ENCODE results near the gene ZNF33A.
"Not testable (repeated sequence)": the region's sequence is repeated elsewhere in the genome, so short reads cannot be mapped to it uniquely, and the experiment has no call there.

The ZNF33A gene

GRCh38 chr10:38047666-38048065, 37.2 kb downstream of the ZNF33A start:
- intact Hi-C loops (cut with DNase I; ENCODE audit: low total_unique reads): no loop called here

DNA sequence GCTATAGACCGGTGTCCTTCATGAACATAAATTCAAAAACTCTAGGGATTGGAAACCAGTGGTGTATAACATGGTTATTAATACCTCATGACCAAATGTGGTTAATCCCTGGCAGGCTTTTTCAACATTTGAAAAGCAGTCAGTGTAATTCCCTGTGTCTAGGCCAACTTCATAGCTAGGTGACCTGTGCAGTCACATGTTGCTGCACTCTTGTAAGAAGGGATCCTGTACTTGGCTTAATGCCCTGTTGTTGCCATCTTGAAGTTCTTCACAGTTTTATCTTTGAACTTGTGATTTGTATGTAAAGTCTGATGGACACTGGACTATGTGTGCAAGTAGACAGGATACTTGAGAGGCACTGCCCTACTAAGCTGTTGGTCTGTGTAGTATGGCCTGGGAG, 39.7 kb downstream of the ZNF33A start:
- TF ChIP-seq CTCF (IDR thresholded peaks at IDR 0.05): no peak
- DNase-seq: no peak
- H3K36me3 ChIP-seq: peaks cover 43 to 82% (median 76%) of the 10 kb centered on the region in 3 donors
- no peak overlapping the region for H3K27ac ChIP-seq
- H3K4me3 ChIP-seq: no peak overlapping the region
- no peaks in the 10 kb centered on the region for H3K27me3 ChIP-seq
- no peaks in the 10 kb centered on the region for H3K4me1 ChIP-seq
- intact Hi-C loops (cut with DNase I; ENCODE audit: low total_unique reads): no loop called here
- peaks cover 0 to 37% (median 13%) of the 10 kb centered on the region in 3 donors for H3K9me3 ChIP-seq

More at GRCh38 chr10:38047666-38048065, 37.2 kb downstream of the ZNF33A start:
- Histone ChIP-seq H3K27me3 (no peaks in the 10 kb centered on the region), H3K4me1 (no peaks in the 10 kb centered on the region), H3K27ac (no peak overlapping the region), H3K36me3 (peaks cover 35 to 69% (median 67%) of the 10 kb centered on the region in 3 donors), H3K4me3 (no peak overlapping the region), H3K9me3 (peaks cover 0 to 15% (median 0%) of the 10 kb centered on the region in 3 donors)
- TF ChIP-seq CTCF (IDR thresholded peaks at IDR 0.05): no peak
- DNase-seq: no peak

DNA sequence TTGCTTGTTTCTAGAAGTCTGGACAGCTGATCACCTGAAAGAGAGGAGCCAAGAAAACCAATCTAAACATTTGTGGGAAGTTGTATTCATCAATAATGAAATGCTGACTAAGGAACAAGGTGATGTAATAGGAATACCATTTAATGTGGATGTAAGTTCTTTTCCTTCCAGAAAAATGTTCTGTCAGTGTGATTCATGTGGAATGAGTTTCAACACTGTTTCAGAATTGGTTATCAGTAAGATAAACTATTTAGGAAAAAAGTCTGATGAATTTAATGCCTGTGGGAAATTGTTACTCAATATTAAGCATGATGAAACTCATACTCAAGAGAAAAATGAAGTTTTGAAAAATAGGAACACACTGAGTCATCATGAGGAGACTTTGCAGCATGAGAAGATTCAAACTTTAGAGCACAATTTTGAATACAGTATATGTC, 43.9 kb downstream of the ZNF33A start:
- Histone ChIP-seq H3K4me3 (no peak overlapping the region), H3K27ac (no peak overlapping the region)

DNA sequence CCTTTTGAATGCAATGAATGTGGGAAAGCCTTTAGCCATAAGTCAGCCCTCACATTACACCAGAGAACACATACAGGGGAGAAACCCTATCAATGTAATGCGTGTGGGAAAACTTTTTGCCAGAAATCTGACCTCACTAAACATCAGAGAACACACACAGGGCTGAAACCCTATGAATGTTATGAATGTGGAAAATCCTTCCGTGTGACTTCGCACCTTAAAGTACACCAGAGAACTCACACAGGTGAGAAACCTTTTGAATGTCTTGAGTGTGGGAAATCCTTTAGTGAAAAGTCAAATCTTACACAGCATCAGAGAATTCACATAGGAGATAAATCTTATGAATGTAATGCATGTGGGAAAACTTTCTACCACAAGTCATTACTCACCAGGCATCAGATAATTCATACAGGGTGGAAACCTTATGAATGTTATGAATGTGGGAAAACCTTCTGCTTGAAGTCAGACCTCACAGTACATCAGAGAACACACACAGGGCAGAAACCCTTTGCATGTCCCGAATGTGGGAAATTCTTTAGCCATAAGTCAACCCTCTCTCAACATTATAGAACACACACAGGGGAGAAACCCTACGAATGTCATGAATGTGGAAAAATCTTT, 44.9 kb downstream of the ZNF33A start:
- H3K9me3 ChIP-seq: peaks cover 0 to 79% (median 28%) of the 10 kb centered on the region in 3 donors
- H3K27me3 ChIP-seq; DNase-seq; H3K4me1 ChIP-seq; H3K4me3 ChIP-seq; intact Hi-C loops (cut with DNase I; ENCODE audit: low total_unique reads); H3K27ac ChIP-seq: not testable (repeated sequence)
- H3K36me3 ChIP-seq: peaks cover 82 to 92% (median 91%) of the 10 kb centered on the region in 3 donors

More for the DNA sequence above, 43.9 kb downstream of the ZNF33A start:
- TF ChIP-seq CTCF (IDR thresholded peaks at IDR 0.05): no peak
- intact Hi-C loops (cut with DNase I; ENCODE audit: low total_unique reads): no loop called here
- Histone ChIP-seq H3K27me3 (no peaks in the 10 kb centered on the region), H3K36me3 (peaks cover 75 to 93% (median 89%) of the 10 kb centered on the region in 3 donors), H3K4me1 (no peaks in the 10 kb centered on the region), H3K9me3 (peaks cover 0 to 75% (median 28%) of the 10 kb centered on the region in 3 donors)
- DNase-seq: no peak

DNA sequence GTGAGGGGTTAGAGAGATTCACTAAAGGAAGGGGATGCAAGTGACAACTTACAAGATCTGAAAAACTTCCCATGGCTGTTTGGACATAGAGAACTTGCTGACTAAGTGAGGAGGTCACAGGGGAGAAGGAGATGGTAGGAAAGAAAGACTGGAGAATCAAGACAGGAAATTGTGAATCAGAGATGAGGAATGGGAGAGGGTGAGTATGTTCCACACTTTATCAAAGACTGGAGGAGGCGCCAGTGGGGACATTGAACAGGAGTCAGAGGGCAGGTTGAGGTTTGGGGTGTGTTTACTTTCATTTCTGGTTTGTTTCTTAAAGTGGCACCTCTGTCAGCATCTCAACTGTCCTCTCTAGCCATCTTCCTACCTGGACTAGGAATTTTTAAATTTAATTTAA, 59.2 kb downstream of the ZNF33A start:
- H3K27me3 ChIP-seq; H3K4me3 ChIP-seq; intact Hi-C loops (cut with DNase I; ENCODE audit: low total_unique reads); H3K4me1 ChIP-seq; H3K27ac ChIP-seq; H3K36me3 ChIP-seq; DNase-seq: not testable (repeated sequence)
- H3K9me3 ChIP-seq: peaks cover 0 to 14% (median 11%) of the 10 kb centered on the region in 3 donors

- no peaks in the 10 kb centered on the region for H3K27me3 ChIP-seq
- no peak overlapping the region for H3K27ac ChIP-seq
- no peaks in the 10 kb centered on the region for H3K4me1 ChIP-seq
- DNase-seq: no peak
- H3K9me3 ChIP-seq: peaks cover 0 to 9% (median 8%) of the 10 kb centered on the region in 3 donors
- no peaks in the 10 kb centered on the region for H3K36me3 ChIP-seq
- intact Hi-C loops (cut with DNase I; ENCODE audit: low total_unique reads): no loop called here
- TF ChIP-seq CTCF (IDR thresholded peaks at IDR 0.05): no peak
- no peak overlapping the region for H3K4me3 ChIP-seq
Measured at GRCh38 chr10:38070501-38070900, 60.0 kb downstream of the ZNF33A start.

All from tibial artery (tissue), 4 donors.